NOMO-1 (cell line): ENCODE data around the gene YTHDF1.
"Not testable (repeated sequence)": the region's sequence is repeated elsewhere in the genome, so short reads cannot be mapped to it uniquely, and the experiment has no call there.

Source experiments
- DNase-seq, 2 experiments: peaks; one replicate each; lab custom pipeline; 2025; ENCODE audit not compliant: unreplicated experiment in 2 of 2; lab: John Stamatoyannopoulos, UW

The YTHDF1 gene

DNA sequence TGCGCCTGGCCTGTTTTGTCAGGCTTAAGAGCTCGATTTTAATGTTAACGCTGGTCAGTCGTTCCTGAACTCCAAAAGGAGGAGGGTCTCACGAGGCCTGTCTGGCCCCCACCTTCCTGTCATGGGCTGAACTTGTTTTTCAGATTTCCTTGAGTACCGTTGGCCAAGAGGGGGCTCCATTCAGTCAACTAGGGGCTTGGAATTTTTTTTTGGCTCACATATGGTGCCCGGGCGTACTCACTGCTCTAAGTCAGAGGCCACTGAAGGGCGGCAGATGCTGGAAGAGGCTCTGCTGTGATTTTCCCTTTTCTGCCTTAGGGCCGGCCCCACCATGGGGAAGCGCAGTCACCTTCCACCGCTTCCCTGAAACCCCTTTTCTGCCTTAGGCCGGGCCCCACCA is 12.9 kb upstream of the YTHDF1 start:
- DNase-seq, result no peak

DNA sequence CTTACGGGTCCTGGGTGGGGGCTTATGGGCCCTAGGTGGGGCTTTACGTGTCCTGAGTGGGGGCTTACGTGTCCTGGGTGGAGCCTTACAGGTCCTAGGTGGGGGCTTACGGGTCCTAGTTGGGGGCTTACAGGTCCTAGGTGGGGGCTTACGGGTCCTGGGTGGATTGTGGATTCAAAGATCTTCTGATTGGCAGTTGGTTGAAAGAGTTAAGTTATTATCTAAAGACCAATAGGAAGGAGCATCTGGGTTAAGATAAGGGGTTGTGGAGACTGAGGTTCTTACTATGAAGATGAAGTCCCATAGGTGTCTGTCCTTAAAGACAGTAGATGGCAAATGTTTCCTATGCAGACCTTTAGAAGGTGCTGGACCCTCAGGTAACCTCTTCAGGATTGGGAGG is 11.3 kb upstream of the YTHDF1 start:
- DNase-seq, result no peak

DNA sequence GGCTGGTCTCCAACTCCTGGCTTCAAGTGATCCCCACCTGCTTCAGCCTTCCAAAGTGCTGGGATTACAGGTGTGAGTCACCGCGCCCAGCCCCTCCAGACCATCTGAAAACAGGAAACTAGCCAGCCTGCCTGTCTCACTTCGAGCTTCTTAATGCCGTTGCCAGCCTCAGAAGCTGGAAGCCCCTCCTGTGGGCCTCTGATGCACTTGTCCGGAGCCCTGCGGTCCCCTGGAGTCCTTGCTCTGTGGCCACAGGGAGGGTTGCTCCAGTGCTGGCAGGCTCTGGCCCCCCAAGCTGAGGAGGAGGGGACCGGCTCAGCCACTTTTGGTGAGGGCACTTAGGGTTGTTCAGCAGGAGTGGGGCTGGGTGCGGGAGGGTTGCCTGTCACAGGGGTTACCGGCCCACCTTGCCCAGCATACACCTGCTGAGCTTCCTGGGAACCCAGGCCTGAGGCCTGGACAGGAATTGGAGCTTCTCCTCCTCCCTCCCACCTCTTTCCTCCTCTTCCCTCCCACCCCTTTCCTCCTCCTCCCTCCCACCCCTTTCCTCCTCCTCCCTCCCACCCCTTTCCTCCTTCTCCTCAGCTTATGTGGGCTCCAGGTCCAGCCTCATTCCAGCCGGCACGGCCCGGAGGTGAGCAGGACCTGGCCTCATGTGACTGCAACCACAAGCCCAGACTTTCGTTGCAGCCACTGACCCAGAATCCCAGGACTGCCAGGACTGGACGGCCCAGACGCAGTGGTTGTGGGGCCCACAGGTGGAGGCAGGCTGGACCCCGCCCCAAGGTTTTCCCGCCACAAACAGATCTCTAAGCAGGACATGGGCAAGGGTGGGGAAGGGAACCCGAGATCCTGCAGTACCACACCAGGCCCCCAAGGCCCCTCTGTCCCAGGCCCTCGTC is 10.4 kb upstream of the YTHDF1 start:
- DNase-seq, result no peak

DNA sequence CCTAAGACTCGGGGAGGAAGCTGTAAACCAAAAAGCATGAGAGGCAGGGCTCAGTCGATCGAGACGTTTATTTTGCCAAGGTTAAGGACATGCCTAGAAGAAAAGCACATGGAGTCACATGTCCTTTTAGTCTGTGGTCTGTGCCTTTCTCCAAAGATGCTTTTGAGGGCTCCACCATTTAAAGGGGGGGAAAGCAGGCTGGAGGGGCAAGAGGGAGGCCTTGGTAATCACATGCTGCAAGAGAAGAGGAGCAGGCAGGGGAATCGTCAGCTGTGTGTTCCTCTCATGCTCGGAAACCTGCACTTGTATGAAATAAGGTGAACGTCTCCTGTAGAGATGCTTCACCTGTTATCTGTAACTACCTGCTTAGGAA is 9.1 kb upstream of the YTHDF1 start:
- no peak for DNase-seq

DNA sequence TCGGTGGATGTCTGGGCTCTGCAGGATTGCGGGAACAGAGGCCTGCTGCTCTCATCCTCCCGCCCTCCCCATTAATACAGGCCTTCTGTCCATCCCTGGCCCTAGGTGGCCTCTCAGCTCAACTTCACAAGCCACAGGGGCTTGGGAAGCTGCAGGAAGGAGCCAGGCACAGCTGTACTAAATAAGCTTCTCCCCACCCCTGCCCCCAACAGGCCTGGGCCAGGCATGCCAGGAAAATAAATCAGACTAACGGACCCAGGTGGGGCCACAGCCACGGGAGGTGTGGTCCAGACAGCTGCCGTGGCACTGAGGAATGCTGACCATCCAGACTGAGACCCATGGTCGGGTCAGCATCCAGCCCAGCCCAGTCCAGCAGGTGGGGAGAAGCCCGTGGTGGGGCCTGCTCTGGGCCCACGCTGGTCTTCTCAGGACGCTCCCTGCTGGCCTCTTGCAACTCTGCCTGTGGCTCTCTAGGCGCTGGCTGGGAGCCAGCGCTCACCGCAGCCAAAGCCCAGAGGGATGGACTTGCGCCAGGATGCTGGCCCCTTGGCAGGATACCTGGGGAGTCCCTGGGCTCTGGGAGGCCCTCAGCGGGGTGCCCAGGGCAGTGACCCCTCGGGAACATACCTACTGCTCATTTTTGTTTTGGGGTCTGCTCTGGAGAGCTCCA is 8.6 kb upstream of the YTHDF1 start:
- no peak for DNase-seq

DNA sequence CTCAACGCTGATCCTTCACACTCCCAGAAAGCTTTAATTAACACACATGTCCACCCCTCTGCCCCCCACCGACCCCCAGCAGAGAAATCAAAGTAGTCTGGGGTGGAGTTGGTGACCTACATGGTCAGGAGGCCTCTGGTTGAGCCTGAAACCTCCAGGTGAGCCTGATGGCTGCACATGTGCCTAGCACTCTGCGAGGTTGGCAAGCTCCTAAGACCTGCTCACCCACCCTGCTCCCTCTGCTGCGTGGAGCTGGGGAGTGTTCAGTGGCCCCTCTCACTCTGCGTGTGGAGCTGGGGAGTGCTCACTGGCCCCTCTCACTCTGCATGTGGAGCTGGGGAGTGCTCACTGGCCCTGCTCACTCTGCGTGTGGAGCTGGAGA is 7.9 kb upstream of the YTHDF1 start:
- no peak for DNase-seq

DNA sequence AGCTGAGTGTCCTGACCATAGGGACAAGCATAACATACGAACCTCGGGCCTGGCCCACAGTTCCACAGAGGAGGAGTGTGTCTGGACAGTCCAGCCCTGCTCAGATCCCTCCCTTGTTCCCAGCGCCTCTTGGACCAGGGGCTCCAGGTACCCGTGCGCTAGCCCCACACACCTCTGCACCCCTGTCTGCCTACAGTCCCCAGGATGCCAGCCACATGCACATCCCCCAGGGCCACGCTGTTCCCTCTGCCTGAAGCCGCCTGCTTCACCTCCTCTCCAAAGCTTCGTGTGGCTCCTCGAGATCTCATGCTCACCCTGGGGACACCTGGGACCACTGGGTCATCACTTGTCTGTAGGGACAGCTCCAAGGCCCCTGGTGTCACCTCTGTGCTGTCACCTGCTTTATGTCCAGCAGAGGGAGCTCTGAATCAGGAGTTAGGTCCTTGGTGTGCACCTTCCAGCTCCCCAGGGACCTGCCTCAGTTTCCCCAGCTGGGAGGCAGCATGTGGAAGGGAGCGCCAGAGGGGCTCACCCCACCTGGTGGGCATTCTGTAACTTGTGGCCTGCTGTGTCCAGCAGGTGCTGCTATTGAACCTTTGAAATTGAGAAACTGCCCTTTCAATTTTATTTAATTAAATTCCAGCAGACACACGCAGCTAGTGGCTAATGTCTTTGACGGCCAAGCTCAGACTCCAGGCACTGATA is 7.3 kb upstream of the YTHDF1 start:
- DNase-seq, result no peak

DNA sequence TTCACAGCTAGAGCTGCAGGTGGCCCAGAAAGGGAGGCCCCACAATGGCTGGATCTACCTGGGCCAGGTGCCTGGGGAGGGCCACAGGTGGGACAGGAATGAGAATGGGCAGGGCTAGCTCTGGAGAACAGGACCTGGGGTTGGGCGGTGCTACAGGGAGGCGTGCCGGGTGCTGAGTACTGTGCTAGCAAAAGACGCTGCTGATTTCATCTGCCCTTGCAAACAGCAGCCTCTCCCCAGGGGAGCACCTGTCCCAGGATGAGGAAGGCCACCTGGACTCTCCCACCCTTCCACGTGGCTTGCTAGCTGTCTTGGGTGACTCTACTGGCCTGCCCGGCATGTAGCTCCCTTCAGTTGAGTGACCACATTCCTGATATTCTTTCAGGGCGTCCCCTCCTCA is 6.6 kb upstream of the YTHDF1 start:
- no peak for DNase-seq

DNA sequence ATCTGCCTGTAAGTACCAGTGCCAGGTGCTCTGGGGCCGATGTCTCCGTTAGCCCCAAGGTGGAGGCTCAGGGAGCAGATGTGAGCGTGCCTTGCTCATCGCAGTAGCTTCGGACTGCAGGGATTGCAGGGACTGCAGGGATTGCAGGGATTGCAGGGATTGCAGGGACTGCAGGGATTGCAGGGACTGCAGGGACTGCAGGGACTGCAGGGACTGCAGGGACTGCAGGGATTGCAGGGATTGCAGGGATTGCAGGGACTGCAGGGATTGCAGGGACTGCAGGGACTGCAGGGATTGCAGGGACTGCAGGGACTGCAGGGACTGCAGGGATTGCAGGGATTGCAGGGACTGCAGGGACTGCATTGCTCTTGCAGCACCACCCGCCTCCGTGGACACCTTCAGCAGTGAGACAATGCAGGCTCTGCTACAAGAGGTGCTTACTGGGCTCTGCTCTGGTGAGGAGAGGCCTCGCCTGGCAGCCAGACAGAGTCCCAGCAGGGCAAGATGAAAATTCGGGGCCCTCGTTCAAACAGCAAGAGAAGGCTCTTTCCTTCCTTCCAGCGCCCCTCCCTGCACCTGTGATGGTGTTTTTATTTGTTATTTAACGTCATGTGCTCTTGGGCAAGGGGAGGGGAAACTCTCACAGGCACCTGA is 5.6 kb upstream of the YTHDF1 start:
- not testable (repeated sequence) for DNase-seq

DNA sequence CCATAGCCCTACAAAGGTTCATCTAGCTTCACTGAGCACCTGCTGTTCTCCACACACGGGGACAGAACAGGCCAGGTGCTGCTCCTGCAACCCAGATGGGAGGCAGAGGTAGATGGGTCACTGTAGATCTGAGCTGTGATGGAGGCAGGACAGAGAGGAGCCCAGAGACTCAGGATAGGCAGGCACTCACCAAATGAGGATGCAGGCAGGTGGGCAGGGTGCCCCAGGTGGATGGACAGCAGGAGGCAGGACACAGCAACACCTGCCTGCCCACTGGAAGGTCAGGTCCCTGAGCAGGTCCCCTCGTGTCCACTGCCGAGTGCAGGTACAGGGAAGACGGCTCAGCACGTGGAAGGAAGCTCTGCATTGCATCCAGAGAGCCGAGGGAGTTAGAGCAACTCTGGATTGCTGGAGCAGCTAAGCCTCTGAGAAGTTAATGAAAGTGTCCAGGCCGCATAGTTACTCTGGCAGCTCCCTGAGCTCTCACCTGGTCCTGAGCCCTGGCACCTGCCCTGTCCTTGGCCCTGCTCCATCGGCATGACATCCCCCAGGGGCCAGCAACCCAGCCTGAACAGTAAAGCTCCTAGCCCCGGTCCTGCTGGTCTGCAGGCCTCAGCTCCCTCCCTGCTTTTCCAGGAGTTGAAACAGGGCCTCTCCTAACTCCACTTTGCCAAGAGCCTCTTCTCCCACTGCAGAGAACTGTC is 4.9 kb upstream of the YTHDF1 start:
- DNase-seq, result no peak

DNA sequence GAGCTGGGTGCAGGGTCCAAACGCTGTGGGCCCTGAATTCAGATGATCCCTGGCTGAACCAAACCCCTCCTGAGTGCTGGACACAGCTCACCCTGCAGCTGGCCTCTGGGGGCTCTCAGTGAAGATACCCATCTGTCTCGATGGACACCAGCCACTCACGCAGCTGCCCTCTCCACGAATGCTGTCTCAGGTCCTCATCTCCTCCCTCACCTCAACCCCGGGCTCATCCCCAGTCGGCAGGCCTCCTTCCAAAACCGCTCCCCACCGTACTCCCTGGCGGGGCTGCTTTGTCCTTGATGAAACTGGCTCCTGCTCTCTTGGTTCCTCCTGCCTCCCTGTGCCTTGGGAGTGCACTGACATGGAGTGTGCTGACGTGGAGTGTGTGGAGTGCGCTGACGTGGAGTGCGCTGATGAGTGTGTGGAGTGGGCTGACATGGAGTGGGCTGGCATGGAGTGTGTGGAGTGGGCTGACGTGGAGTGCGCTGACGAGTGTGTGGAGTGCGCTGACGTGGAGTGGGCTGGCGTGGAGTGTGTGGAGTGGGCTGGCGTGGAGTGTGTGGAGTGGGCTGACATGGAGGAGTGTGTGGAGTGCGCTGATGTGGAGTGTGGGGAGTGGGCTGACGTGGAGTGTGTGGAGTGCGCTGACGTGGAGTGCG is 4.1 kb upstream of the YTHDF1 start:
- no peak for DNase-seq

DNA sequence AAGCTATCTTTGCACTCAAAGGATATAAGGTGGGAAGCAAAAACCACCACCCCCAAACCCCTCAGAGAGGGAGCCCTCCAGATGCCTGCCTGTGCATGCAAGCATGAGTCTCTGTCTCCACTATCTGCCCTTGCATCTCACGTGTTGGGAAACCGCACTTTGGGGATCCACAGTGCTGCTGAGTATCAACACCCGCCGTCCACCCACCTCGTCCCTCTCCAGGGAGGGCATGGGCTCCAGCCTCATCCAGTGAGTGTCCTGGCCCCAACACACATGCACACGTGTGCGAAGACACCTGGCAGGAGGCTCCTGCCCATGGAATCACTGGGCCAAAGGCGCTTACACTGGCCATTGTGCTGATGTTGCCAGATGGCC is 3.5 kb upstream of the YTHDF1 start:
- DNase-seq, result no peak

DNA sequence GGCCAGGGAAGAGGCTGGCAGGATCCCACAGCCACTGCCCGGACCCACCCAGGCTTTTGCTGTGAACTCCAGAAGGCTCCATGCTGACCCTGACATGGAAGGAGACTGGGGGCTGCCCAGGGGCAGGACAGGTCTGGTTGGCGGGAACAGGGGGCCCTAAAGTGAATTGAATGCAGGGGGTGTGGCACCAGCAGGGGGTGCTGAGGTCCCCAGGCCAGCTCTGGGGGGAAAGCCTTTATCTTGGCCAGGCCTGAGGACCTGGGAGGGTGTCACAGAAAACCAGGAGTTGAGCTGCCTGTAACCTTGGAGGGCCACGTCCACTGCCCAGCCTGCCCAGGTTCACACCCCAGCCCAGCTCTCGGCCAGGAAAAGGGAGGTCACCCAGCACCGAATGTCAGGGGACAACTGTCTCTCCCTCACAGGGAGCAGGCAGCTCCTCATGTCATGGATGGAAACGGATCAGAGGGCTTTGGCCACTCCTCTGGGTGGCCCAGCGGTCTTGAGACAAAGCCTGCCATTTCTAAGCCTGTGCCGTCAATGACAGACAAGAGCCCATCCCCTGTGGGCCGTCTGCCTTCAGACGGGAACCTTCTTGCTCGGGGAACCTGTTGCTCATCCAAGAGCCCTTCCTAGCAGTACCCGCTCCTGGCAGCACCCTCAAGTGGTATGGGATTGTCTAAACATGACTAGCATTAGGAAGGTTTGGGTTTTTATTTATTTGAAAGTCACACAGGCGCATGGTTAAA is 2.9 kb upstream of the YTHDF1 start:
- no peak for DNase-seq

DNA sequence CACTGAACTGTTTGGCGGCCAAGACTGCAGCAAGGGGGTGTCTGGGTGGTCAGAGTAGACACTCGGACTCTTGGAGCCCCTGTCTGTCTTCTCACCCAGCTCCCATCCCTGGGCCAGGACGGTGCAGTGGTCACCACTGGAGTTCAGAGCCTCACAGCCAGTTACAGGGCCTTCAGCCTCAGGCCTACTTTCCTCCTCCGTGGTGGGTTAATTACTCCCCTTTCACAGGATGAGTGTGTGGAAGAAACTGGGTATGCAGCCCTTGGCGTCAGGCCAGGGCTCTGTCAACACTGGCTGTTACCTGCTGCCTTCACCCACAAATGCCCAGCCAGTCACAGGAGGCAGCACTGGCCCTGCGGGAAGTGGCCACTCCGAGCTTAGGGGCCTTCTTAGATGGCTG is 1.8 kb upstream of the YTHDF1 start:
- DNase-seq, result no peak

DNA sequence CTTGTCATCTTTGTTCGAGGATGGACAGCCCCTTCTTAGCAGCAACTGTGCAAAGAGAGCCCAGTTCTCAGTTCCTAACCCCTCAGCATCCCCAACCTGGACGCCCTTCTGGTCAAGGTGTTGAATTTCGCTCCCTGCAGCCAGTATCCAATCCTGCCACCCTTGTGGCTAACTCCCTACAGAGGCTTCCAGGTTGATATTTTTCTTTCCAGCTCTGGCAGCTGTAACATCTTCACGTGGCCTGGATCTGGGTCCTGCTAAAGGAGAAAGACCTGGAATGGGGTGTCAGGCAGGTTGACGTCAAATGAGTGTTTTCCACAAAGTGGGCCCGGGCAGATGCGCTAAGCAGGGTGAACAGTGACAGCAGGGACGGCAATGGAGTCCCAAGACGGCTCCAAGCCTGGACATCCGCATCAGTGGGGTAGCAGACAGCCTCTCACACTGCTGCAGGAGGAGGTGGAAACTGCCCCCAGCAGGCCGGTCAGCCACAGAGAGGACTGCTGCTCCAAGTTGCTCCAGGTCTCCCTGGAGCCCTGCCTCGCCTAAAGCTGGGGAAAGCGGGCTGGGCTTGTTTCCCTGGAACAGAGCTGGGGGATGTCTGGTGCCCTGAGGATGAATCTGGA is 1.0 kb upstream of the YTHDF1 start:
- no peak for DNase-seq

DNA sequence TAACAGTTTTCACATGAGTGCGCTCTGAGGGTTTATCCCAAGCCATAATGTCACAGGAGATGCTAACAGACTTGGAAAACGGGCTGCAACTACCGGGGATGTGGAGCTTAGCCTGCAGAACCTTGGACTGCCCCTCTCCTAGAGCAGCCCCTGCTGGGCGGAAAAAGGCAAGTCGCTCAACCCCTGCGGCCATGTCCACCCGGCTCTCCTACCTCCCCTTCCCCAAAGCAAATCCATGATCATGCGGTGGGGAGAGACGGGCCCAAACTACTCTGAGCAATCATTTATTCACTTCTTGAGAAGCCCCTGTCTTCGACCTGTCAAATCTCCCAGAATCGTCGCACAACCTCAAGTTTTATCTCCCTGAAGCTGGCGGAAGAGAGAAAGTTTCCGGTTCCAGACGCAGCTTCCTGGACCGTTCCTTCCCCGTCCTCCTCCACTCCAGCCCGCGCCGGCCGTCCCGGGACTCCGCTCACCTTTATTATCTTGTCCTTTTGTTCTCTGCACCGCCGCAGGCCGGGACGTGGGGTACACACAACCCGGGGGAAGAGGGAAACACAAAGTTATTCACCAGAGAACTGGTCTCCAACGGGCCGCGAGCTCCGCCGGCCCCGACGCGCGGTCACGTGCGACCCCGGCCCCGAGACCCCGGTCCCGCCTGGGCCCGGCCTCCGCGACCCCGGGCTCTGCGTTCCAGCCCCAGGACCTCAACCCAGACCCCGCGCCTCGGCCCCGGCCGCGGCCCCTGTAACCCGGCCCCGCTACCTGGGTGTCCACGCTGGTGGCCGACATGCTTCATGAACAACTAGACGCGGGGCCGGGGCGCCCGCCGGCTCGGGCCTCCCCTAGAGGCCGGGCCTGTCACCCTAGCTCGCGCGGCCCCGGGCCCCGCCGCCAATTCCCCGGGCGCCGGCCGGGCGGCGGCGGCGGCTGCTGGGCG is 560 bp downstream of the YTHDF1 start:
- peak in 1 of 2 experiments; percentile 6 for DNase-seq

DNA sequence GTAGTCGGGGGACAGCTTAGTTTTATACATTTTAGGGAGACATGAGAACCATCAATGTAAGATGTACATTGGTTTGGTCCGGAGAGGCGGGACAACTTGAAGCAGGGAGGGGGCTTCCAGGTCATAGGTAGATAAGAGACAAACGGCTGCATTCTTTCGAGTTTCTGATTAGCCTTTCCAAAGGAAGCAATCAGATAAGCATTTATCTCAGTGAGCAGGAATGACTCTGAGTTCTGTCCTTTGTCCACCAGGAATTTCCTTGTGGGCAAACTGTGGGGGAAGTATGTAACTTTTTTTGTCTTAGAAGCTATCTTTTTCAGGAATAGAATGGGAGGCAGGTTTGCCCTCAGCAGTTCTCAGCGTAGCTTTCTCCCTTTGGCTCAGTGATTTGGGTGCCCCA is 1.4 kb downstream of the YTHDF1 start:
- DNase-seq, result no peak

DNA sequence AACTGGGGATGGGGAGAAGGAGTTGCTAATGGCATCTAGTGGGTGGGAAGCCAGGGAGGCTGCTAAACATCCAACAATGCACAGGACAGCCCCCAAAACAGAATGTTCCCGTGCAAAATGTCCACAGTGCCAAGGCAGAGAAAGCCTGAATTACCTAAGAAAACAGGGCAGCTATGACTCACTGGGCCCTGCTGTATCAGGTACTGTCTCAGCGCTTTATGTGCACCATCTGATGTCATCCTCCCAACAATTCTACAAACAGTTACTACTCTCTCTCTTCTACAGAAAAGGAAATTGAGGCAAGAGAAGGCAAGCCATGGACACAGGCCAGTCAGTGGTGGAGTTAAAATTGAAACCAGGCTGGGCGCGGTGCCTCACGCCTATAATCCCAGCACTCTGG is 3.1 kb downstream of the YTHDF1 start:
- no peak for DNase-seq
